Measurements from ENCODE around the gene NDUFS2.

The NDUFS2 gene

GRCh38 chr1:161201836-161202712, at the start of gene NDUFS2:
NDUFS2 (plus strand) TSS chr1:161202367; CDS start chr1:161202386, 19 bp downstream.
- DNase-seq (ENCODE audit: low spot score) = peak; percentile 87

GRCh38 chr1:161153176-161153575, 49.0 kb upstream of the NDUFS2 start:
- no peak for DNase-seq (ENCODE audit: low spot score)

- peak; percentile 90 for DNase-seq (ENCODE audit: low spot score)
Measured at GRCh38 chr1:161153682-161154337, 48.4 kb upstream of the NDUFS2 start, which contains the start of gene UFC1. UFC1 (plus strand) TSS chr1:161153978; CDS start chr1:161153998, 20 bp downstream.

GRCh38 chr1:161157867-161158266, 44.3 kb upstream of the NDUFS2 start:
- DNase-seq (ENCODE audit: low spot score) = no peak

- no peak for DNase-seq (ENCODE audit: low spot score)
Measured at GRCh38 chr1:161158316-161159010, 43.7 kb upstream of the NDUFS2 start.

GRCh38 chr1:161159087-161159912, 42.9 kb upstream of the NDUFS2 start, which contains the start of gene USP21:
USP21 (plus strand) TSS chr1:161159500; CDS start chr1:161160641, 1,141 bp downstream.
- peak; percentile 98 for DNase-seq (ENCODE audit: low spot score)

GRCh38 chr1:161159913-161160243, 42.3 kb upstream of the NDUFS2 start:
- no peak for DNase-seq (ENCODE audit: low spot score)

- no peak for DNase-seq (ENCODE audit: low spot score)
Measured at GRCh38 chr1:161160671-161161145, 41.5 kb upstream of the NDUFS2 start.

- DNase-seq (ENCODE audit: low spot score) = no peak
Measured at GRCh38 chr1:161161652-161162051, 40.5 kb upstream of the NDUFS2 start.

- no peak for DNase-seq (ENCODE audit: low spot score)
Measured at GRCh38 chr1:161162052-161162451, 40.1 kb upstream of the NDUFS2 start.

- no peak for DNase-seq (ENCODE audit: low spot score)
Measured at GRCh38 chr1:161162806-161163205, 39.4 kb upstream of the NDUFS2 start.

GRCh38 chr1:161163793-161164192, 38.4 kb upstream of the NDUFS2 start:
- DNase-seq (ENCODE audit: low spot score) = no peak

GRCh38 chr1:161164901-161165610, 37.1 kb upstream of the NDUFS2 start:
- DNase-seq (ENCODE audit: low spot score) = no peak

- DNase-seq (ENCODE audit: low spot score) = peak; percentile 97
Measured at GRCh38 chr1:161165742-161166668, 36.2 kb upstream of the NDUFS2 start, which contains the start of gene PPOX. PPOX (plus strand) TSS chr1:161166426; CDS start chr1:161166848, 422 bp downstream.

GRCh38 chr1:161166669-161167548, 35.3 kb upstream of the NDUFS2 start:
- no peak for DNase-seq (ENCODE audit: low spot score)

- DNase-seq (ENCODE audit: low spot score) = no peak
Measured at GRCh38 chr1:161168906-161169305, 33.3 kb upstream of the NDUFS2 start.

- no peak for DNase-seq (ENCODE audit: low spot score)
Measured at GRCh38 chr1:161171191-161171590, 31.0 kb upstream of the NDUFS2 start.

GRCh38 chr1:161171696-161172095, 30.5 kb upstream of the NDUFS2 start:
- DNase-seq (ENCODE audit: low spot score) = no peak

- no peak for DNase-seq (ENCODE audit: low spot score)
Measured at GRCh38 chr1:161172349-161172748, 29.8 kb upstream of the NDUFS2 start.
